Measurements from ENCODE around the gene LNP1.
A peak's percentile ranks its signal among the peaks of the same experiment; 100 is the strongest.

DNA sequence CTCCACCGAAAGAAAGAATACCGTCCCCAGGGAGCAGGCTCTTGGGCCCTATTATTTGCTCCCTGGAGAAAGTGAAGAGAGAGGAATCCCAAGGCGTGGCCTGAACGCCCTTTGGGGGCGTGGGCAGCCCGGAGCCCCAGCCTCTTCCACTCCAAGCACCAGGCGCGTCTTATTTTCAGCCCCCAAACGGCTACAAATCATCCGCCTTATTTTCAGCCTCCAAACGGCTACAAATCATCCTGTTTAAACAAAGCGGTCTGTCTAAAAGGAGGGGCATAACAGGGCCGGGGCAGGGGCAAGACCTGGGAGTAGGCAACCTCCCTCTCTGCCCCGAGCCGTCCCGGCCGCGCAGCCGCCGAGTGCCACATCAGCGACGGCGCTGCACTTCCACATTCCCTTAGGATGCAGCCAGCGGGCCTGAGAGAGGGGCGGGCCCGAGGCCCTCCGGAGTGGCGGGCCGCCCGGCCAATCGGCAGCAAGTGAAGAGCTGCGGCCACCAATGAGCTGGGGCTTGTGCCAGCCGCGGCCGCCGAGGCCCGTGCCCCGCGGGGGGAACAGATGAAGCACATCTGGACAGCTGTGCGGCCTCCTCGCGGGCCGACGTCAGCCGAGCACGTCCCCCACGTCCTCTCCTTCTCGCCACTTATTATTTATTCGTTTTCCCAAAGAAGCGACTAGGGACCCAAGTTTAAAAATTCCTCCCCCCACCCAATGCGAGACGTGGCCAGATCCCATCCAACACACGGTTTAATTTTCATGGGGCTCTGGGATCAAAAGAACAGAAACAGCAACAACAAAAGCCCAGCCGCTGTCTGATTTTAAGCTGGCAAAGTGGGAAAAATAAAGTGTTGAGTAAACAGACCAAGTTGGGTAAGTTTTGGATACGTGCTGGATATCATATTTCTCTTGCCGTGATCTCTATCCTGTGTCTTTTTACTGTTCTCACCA is 91.0 kb downstream of the LNP1 start, which contains the start of gene TMEM45A:
- TF ChIP-seq POLR2A (IDR thresholded peaks at IDR 0.05), result peak in 1 of 2 donors; percentile 23
- TF ChIP-seq, protein P1, sequence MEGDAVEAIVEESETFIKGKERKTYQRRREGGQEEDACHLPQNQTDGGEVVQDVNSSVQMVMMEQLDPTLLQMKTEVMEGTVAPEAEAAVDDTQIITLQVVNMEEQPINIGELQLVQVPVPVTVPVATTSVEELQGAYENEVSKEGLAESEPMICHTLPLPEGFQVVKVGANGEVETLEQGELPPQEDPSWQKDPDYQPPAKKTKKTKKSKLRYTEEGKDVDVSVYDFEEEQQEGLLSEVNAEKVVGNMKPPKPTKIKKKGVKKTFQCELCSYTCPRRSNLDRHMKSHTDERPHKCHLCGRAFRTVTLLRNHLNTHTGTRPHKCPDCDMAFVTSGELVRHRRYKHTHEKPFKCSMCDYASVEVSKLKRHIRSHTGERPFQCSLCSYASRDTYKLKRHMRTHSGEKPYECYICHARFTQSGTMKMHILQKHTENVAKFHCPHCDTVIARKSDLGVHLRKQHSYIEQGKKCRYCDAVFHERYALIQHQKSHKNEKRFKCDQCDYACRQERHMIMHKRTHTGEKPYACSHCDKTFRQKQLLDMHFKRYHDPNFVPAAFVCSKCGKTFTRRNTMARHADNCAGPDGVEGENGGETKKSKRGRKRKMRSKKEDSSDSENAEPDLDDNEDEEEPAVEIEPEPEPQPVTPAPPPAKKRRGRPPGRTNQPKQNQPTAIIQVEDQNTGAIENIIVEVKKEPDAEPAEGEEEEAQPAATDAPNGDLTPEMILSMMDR (IDR thresholded peaks at IDR 0.05), result no peak
